Stimulated activated naive CD4-positive, alpha-beta T cell (primary cell): ENCODE data around the gene BOC.

Experiments used
- DNase-seq, 6 experiments: peaks; one replicate each; lab custom pipeline; 2025; lab: John Stamatoyannopoulos, UW

BOC gene

DNA sequence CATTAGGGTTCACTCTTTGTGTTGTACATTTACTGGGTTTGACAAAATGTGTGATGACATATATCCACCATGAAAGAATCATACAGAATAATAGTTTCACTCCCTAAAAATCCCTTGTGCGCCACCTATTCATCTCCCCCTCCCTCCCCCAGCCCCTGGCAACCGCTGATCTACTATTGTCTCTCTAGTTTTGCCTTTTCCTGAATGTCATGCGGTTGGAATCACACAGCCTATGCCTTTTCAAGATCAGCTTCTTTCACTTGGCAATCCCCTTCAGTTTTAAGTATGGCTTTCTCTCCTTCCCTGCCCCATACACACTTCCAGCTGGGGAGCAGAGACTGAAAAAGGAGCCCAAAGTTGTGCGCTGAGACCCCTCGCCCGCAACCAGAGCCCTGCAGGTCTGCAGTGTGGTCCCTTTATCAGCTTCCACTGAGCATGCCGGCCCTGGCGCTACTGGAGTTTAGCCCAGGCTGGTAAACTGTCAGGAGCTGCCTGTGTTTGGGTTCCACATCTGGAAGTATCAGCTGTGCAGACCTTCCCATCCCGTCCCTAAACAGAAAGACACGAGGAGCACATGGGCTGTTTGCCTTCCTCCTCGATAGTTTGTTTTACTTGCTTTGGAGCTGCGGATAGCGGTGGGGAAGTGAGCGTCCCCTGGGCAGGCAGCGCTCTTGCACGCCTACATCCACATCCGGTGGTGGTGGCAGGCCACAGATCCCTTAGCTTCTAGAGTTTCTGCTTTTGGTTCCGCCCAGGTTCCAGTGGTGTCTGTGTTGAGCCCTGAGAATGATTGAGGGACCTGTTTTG, 12.3 kb downstream of the BOC start:
- DNase-seq: no peak

DNA sequence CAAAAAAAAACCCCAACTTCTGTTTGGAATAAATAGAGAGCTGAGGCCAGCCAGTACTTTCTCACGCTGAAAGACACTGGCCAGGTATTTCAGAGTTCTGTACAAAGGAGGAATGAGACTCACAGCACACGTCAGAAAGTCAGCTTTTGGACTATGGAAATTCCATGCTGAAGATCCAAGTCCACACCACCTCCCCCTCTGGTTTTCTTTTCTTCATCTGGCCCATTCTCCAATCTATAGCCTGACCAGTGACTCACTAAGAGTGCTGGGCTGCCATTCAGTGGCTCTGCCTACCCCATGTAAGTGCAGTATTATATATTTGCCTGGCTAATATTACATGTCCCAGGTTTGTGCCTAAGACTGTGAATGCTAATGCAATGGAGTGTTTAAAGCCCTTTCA, 13.9 kb downstream of the BOC start:
- no peak for DNase-seq

DNA sequence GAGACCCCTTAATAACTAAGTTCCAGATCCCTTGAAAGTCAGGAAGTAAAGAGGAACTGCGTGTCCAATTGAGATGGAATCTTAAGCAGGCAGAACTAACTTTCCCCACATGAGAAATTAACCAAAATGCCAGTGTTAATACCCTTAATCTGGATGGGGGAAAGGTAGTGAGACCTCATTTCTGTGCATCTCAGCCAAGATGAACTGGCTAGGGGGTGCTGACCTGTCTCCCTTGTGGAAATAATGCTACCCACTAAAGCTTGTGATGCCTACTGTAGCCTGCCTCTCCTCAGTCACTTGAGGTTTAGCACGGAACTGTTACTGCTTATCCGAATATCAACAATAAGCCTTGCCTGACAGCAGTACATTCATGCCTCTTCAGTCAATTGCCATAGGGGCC, 15.1 kb downstream of the BOC start:
- no peak for DNase-seq

DNA sequence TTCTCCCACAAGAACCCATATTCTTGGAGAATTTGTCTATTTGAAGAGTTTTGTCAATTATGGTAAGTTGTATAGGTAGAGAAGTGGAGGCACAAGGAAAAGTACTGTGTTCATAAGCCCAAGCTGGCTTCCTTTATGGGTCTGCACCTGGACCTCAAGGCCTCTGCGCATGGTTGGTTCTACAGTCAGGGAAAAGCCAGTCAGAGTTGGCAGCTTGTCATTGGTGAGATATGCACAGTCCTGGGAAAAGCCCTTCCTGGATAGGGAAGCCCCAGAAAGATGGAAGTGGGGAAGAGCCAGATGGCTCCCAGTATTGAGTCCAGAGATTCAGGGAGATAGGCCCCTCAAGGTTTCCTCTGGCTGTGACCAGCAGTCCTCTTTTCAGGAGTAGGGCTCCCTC, 15.8 kb downstream of the BOC start:
- no peak for DNase-seq

DNA sequence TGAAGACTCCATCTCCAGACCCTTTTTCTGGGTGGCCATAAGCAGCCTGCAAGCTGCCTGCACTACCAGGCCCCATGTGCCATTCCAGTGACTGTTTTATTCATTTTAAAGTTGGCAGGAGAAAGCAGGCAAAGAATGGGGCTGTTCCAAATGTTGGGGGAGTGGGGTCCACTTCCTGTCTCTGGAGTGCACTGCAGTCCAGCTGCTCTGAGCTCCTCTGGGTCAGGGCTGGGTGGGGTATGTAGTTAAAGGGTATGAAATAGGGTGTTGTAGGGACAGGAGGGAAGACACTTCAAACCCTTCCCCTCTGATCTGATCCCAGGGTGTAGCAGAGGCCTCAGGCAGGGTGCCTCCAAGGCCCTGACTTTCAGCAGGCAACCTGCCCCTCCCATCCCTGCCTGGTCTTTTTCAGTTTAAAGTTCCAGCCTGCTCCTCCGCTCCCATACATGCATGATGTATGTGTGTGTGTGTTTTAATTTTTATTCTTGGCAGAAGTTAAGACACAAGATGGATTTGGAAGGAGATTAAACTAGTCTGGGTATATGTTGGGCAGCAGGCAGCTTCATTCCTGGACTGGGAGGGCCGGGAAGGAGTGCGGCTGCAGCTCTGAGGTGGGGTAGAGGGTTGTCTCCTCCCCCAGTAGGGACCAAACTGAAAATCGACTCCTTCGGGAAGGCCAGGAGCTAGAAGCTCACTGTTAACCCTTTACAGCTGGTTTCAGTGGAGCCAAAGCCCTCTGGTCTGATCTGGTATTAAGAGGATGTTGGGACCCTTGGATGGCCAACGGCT, 17.3 kb downstream of the BOC start:
- no peak for DNase-seq

DNA sequence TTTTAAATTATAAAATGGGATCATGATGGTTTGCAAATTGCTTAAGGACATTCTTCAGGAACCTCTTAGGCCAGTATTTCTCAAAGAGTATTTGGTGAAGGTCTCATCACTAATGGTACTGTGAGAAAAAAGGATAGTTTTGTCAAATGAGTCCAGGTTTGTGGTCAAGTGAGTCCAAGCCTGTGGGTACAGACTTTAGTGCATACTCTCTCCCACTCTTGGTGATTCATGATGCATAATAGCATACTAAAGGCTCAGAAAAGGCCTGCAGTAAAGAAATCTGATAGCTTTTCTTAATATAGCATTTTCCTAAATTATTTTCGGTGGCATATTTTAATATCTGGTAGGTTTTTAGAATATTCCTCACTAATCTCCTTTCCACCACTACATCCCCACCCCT, 20.0 kb downstream of the BOC start:
- DNase-seq: no peak

DNA sequence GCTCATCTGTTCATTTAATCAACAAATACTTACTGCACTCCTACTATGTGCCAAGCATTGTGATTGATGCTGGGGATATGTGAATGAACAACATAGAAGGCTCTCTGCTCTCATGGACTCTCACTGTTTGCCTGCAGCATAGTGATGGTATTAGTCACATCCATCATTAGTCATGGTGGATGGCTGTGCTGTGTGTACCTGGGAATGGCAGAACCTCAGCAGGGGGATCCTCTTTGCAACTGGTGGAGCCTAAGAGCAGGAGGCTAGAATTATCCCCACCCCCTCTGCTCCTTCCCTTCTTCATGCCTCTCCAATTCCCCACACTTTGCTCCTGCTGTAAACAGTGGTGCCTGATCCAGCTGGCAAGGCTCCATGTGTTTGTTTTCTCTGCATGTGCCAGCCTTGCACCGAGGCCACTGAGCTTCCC, 20.5 kb downstream of the BOC start:
- no peak for DNase-seq

DNA sequence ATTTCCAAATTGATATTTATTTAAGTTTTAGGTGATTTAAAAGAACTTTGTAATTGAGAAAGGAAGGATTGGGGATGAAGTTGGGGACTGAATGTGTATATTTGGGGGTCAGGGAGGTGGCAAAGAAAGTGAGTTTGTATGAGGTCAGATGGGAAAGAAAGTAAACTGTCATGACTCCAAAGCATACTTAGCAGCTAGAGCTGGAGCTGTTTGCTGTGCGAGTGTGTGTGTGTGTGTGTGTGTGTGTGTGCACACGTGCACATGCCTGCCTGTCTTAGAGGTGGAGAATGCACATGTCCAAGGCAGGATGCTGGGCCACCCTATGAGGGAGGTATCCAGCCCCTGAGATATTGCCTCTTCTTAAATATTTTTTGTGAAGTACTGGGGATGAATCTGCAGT, 21.0 kb downstream of the BOC start:
- no peak for DNase-seq

DNA sequence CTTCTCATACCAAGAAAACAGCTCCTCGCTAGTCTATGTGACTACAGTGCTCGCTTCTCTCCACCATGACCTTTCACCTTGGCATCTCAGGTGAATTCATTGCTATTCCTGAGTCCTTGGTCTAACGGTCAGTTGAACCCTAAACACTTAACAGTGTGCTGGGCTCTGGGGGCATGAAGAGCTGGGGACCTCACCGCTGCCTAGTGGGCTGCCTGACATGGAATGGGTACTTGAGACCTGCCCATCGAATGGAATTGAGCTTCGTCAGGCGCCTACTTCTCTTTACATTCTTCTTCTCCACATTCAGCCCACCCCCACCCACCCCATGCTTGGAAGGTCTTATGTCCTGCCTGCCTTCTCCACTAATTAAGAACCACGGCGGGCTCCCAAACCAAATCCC, 22.1 kb downstream of the BOC start:
- DNase-seq: no peak

DNA sequence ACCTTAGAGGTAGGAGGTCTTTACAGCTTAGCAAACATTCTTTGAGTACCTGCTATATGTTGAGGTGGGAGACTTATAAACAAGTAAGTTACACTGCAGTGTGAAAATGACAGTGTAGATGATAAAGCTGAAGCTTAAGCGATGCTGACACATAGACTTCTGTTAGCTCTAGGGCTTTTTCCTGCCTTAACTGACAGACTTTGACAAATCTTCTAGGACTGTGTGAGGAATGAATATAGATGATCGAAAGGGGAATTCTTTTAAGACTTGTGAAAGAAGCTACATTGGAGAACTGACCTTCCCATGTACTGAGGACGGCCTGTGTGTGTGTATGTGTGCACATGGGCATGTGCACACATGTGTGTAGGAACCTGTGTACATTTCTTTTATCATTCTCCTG, 22.7 kb downstream of the BOC start:
- DNase-seq: no peak

DNA sequence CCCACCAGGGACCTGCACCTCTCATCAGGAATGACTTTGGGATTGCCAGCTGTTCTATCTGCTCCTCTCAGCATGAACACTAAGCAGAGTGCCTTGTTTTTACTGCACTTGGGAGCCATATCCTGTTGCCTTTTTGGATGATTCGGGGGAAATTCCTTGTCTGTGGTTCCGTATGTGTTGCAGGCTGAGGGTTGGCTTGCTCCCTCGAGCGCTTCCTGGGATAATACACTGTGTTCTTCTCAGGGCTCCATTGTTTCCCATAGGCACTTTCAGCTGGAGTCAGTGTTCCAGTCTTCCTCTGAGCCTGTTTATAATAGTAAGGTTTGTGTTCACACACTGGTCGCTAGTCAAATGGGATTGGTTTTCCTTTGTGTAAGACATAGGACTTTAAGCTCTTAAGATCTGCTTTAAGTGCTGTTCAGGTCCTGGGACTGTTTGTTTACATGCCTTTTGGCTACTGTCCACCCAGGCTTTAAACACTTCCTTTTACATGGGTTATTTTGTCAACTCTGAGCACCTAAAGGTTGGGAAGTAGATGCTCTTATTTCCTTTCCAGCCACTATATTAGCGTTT, 23.4 kb downstream of the BOC start:
- DNase-seq: no peak

DNA sequence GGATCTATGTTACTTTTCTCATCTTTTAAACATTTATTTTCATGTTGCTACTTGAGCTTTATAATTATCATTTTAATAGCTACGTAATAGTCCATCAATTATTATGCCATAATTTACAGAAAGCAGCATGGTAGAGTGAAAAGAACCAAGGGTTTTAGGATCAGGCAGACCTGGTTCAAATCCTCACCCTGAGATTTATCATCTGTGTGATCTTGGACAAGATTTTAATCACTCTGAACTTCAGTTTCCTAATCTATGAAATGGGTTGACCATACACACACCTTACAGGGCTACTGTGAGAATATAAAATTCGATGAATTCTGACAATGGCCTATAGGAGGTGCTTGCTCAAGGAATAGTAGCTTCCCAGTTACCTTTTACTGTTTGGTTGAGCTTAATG, 27.1 kb downstream of the BOC start:
- no peak for DNase-seq

DNA sequence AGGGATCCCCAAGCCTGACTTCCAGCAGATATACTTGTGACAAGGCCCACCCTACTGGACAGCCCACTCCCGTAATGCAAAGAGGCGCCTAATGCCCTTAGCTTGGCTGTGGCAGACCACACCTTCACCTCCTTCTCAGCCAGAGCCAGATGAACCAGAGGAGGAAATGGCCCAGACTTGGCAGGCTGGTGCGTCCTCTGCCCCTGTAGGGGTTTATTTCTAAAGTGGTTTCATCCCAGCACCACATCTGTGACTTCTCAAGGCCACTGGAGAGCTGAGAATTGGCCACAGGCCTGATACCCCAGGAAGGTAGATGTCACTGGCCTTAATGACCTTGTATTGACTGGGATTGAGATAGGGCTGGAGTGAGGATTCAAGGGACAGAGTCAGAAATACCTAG, 29.5 kb downstream of the BOC start:
- DNase-seq: no peak

DNA sequence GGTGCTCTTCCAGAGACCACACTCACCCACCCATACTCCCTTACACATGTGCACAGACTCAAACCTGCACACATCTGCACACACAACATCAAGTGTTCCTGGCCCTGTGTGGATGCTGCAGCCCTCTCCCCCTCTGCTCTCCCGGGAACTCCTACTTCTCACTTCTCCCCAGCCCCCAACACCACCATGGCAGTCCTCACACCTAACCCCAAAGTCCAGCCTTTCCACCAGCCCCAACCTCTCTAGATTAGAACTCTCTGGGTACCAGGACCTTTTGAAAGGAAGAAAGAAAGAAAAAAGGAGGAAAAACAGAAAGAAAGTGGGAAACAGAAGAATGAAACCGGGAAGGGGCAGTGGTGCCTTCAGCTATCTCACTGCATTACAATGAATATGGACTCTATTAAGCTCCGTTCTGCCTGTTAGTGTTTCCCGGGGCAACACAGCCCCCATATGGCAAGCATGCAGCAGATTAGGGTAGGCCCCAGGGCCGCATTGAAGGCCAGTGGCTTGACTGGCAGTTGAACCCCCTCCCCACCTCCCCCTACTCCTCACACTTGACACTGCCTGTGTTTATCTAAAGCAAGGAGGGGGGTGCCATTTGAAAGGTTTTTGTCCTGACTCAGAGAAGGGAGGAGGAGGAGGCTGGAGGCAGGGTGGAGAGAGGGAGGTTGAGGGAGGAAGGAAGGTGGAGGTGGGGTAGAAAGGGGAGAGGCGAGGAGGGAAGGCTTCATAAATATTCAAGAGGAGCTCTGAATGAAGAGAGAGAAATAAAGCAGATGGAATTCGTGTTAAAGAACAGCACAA, 30.1 kb downstream of the BOC start:
- no peak for DNase-seq

DNA sequence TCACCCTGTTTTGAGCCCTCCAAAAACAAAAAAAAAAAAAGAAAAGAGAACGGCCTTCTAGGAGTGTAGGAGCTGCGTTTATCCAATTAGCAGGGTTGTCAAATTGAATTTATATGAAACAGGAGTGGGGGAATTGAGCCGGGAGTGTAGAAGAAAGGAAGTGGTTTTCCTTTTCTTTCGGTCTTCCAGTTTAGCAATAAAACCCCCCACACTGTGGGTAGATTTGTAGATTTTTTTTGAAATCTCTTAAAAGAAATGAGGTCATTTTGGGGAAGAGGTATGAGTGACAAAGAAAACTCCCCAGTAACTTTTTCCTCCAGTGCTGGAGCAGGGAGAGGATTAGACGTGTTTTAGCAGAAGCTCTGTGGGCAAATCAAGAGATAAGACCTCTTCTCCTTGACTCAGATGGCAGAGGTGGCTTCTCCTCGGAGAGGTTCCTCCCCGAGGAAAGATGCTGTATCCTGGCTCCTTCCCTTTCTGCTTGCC, 30.8 kb downstream of the BOC start:
- no peak for DNase-seq

DNA sequence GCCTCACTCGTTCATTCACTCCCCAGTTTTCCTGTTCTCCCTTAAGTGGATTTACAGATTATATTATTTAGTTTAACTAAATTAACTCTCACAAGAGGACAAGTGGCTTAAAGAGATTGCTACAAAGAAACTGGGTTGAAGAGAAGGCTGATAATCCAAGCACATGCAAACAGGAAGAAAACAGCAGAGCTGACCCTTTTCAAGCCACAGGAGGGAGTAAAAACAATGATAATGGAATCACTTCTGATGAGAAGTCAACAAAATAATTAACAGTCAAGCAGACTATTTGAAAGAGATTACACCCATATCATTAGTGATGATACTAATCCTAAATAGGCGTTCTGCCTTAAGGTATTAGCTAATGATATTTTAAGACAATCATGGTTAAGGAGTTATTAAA, 31.7 kb downstream of the BOC start:
- no peak for DNase-seq

DNA sequence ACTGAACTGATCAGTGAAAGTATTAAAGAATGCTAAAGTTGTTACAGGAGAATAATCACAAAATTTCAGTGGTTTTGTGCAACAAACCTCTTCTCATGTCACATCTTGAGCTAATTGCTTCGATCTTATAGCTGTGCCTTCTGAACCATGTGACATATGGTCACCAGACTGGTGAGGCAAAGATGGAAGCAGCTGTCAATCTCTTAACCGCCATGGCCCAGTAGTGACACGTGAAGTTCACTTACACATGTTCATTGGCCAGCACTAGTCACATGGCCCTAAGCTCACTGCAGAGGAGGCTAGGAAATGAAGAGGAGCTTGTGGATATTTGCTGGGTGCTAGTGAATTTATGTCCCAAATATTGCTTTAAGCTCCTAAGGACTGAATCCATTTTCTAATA, 32.5 kb downstream of the BOC start:
- DNase-seq: no peak

DNA sequence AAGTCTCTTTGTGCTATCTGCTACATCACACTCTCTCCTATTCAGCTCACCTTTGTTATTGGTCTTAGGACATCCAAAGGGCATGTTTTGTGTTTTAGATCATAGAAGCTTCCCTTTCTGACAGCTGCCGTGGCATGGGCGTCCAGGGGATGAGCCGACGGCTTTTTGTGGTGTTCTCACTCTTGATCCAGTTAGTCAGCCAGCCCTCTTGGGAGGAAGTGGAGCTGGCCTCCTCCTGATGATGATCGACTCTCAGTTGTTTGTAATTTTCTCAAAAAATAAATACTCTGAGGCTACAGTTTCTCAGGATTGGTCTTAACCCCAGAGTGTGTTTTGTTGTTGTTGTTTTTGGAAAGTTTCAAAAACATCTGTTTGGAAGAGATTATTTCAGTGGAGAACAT, 34.4 kb downstream of the BOC start:
- no peak for DNase-seq

DNA sequence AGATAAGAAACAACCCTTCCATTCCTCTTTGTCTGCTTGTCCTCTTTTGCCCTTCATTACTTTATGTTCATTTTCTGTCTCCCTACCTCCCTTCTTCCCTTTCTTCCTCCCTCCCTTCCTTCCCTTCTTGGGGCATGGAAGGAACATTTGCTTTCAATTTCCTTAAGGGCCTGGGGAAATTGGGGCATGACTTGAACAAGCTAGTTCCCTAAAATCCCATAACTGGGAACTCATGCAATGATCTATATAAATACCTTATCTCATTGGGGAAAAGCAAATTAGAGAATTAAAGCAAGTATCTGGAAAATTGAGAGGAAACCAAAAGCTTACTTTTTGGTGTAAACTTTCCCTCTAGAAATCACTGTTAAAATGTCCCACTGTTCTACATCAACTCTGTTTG, 35.7 kb downstream of the BOC start:
- DNase-seq: no peak

DNA sequence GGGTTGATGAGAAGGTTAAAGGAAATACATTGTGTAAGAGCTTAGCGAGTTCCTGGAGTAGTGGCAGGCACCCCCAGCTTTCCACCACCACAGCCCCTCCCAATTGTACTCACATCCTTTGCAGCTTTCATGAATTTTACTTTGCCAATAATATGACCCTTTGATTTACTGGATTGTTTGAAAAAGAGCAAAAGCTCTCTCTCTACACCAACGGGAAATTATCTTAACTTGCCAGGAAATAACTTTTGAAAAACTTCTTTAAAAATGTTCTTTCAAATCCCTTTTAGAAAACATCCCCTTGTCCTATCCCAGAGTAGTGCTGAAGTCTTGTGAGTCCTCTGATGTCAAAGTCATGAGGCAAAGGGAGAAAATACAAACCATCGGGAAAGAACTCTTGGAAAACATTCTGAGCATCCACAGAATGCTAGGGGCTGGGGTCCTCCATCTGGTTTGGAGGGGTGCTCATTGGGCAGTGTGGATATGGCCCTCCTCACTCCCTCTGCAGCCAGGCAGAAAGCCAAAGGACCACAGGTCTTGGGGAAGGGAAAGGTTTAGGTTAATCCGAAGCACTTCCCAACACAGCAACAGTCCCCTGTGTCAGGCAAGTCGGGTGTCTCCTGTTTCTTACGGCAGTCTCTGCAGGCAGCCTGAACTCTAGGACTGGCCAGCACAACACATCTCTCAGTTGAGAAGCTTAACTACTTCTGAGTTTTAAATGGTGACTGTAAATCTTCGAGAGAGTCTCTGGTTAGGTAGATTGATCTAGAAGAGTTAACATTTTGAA, 36.5 kb downstream of the BOC start:
- no peak for DNase-seq

DNA sequence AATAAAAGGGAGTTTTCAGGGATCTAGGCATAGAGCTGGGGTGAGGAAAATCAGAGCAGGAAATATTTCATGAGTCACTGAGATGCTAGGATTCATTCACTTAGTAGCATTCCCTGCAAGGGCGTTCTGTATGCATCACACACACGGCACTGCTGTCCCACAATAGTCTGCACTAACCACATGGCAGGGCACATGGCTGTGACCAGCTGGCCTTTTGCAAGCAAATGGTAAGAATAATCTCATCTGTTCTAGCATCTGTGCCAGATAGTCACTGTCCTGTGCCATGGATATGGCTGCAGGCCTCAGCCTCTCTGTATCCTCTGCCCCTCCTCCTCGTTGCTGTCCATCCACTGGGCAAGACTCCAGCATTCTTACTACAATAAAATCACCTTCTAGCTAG, 37.8 kb downstream of the BOC start:
- DNase-seq: no peak
